Skin epidermis (tissue), 12 donors: ENCODE results near the gene OCA2.

Source experiments
- H3K27ac ChIP-seq, 21 experiments: fragments of 200-600 bp; sonication (generic) in 11 of 21; one replicate each; pipeline ENCODE4 v1.5.0; 2020; ENCODE audit warnings: mild to moderate bottlenecking in 3 of 21, inconsistent platforms in 2 of 21, moderate library complexity in 2 of 21
- H3K4me3 ChIP-seq, 7 experiments: fragments of 200-600 bp; sonication (generic) in 2 of 7; one replicate each; pipeline ENCODE4 v1.5.0; 2020; ENCODE audit warnings: inconsistent platforms in 2 of 7, mild to moderate bottlenecking in 2 of 7, moderate library complexity in 1 of 7

OCA2 gene

DNA sequence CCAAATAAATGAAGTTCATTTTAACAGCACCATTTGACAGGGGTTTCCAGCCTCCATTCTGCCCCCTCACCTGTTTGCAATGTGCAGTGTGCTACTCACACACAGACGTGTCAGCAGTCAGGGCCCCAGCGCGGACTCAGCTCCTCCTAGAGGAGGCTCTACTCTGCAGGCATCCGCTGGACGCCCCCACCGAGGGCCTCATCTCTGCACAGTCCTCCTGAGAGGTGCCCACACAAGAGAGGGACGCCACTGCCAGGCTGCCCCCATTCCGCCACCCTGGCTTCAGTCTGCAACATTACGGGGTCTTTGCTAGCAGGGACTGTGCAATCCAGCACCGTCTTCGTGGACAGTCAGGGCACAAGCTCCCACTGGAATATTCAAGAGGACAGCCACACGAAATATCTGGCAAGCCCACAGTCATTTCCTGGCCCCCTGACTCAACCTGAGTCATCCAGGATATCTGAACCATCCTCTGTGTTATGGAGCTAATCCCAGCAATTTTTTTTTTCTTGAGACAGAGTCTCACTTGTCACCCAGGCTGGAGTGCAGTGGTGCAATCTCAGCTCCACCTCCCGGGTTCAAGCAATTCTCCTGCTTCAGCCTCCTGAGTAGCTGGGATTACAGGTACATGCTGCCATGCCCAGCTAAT, 255.0 kb downstream of the OCA2 start:
- Histone ChIP-seq H3K4me3 (no peak overlapping the region), H3K27ac (no peak overlapping the region)

DNA sequence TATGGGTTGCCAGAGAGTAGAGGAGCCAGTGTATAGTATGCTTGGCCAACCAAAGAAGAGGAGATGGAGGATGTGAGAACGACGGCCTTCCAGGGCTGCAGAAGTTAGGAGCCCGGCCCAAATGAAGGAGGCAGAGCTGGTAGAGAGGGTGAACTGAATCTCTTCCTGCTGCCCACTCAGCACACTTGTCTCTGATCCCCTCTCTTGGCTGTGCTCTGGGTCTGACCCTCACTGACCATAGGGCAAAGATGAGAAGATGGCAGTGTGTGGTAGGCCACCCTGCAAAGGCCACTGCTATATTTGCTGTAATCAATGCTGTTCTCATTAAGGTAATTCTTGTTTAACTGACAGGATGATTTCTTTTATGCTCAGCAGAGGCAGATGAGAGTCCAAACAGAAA, 256.0 kb downstream of the OCA2 start:
- Histone ChIP-seq H3K4me3 (no peak overlapping the region), H3K27ac (no peak overlapping the region)

DNA sequence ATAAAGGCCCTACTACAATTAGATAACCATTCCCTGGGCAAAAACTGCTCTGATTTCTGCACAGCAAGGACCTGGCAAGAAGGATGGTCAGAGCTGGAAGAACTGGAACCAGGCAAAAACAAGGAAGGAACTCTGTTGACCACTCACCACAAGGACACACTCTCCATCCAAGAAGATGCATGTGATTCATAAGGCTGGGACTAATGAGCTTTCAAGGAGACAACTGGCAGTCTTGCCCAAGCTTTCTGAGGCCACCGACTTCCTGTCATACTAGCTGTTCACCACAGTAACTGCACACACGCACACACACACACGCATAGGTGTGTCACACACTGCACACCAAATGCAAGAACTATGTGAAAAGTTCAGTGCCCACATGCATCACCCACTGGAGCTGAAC, 256.6 kb downstream of the OCA2 start:
- H3K27ac ChIP-seq, result no peak overlapping the region

DNA sequence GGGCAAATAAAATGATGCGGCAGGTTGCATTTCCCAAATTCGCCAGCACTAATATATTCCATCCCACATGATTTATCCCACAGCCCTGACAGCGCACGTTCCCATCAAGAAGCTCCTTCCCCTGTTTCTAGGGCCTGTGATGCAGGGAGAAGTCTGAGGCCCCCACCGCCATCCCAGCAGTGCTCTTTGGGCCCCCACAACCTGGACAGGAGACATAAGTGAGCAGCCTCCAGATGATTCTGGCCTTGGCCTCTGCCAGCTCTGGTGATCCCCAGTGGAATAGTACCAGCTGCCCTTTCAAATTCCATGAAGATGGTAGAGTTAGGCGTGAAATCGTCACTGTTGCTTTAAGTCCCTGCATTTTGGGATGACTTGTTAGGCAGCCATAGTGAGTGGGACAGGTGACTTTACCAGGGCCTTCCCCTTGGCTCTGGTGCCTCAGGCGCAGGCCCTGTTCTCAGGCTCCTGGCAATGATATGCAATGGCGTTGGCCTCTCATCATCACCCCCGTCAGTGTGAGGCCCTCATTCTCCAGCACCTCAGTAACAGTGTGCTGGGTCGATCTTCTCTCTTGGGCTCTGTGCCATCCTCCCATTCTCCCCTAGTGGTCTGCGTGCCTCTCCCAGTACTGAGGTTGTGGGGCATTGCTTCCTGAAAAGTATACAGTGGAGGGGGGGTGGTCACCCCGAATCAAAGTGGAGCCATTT, 263.7 kb downstream of the OCA2 start:
- H3K4me3 ChIP-seq, result no peak overlapping the region
- no peak overlapping the region for H3K27ac ChIP-seq

More for the DNA sequence above, 256.6 kb downstream of the OCA2 start:
- no peak overlapping the region for H3K4me3 ChIP-seq

DNA sequence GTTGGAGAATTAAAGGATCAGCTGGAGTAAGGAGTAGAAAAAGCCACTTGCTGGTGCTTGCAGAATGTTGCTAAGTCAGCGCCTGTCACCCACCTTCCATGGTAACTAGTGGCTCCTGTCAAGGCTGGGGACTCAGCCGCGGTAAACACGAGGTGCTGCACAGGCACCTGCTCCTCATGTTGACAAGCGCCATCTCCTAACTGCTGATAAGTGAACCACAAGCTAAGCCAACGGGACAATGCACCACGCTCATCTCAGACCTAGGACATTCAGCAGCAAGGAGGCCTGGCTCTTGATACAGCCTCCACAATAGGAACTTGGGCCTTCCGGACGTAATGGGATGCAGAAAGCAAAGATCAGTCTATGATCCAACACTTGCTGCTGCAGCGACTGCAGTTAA, 264.4 kb downstream of the OCA2 start:
- H3K4me3 ChIP-seq, result no peak overlapping the region
- no peak overlapping the region for H3K27ac ChIP-seq

DNA sequence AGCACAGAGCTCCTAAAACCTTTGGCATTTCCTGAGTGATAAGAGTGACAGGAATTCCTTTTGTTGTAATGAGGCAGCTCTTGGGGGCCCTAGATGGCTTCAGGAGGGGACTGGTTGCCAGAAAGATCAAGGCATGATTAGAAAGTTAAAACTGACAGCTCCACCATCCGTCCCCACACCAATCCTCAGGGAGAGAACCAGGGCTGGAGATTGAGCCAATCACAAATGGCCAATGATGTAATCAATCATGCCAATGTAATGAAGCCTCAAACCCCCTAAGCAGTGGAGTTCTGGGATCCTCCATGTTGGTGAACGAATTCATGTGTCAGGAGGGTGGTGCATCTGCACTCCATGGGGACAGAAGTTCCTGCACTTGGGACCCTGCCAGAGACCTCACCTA, 265.1 kb downstream of the OCA2 start:
- no peak overlapping the region for H3K4me3 ChIP-seq
- H3K27ac ChIP-seq, result no peak overlapping the region

DNA sequence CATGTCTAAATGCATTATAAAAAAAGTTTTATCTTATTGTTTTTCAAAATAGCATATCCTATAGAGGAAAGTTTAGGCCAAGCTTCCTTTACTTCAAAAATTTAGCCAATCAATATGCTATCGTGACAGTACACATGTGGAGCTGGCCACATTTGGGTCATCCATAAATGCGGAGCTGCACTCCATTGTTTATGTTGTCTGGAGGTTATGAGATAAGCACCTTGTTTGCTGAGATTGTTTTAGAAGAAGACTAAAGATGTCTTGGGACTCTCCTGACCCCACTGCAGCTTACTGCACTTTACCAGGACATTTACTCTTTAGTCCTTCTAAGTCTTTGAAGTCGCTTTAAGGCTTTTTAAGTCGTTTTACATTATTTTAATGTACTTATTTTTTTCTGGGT, 265.9 kb downstream of the OCA2 start:
- Histone ChIP-seq H3K27ac (no peak overlapping the region), H3K4me3 (no peak overlapping the region)

DNA sequence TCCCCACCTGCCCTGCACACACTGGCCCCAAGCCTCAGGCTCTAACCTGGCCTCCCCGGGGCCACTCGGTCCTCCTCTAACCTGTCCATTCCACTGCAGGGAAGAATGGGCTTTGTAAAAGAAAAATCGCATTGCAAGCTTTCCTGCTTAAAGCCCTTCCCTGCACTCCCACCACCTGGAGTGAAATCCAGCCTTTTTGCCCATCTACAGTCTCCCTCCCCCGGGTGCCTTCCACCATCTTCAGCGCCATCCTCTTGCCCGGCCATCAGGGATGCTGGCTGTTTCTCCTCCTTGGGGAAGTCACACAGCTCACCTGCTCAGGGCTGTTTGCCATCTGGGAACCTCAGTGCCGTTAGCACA, 266.9 kb downstream of the OCA2 start:
- Histone ChIP-seq H3K4me3 (no peak overlapping the region), H3K27ac (no peak overlapping the region)

DNA sequence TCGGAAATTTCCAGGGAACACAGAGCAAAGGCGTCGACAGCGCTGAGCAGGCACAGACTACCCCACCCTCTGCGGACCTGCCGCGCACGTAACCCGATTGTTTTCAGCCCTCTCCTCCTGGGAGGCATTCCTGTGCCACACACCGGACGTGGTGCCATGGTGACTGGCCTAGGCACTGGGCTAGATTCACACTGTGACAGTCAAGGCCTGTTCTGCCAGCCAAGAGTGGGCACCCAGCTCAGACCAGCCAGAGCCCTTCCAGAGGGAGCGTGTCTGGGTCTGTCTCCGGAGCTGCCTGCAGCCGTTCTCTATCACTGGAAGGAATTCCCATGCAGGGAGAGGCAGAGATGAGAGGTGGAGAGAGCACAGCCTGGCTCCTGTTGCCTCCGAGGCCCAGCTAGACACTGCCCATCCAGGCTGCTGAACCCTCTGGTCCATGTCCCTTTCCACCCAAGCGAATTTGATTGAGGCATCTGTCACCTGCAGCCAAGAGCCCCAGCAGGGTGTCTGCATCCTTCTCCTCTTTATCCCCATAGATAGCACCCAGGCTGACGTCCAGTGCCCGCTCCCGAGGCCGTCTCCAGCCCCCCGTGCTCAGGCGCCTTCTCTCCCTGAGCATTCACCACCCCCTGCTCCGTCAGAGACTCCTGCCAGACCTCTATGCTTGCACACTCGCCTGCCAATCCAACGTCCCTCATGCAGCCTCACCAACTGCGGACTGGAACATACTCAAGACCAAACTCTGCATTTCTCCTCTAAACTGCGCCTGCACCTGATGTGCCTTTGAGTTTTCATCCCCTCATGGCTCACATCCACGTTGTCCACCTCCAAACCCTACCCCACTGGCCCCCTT, 267.5 kb downstream of the OCA2 start:
- Histone ChIP-seq H3K4me3 (no peak overlapping the region), H3K27ac (no peak overlapping the region)

DNA sequence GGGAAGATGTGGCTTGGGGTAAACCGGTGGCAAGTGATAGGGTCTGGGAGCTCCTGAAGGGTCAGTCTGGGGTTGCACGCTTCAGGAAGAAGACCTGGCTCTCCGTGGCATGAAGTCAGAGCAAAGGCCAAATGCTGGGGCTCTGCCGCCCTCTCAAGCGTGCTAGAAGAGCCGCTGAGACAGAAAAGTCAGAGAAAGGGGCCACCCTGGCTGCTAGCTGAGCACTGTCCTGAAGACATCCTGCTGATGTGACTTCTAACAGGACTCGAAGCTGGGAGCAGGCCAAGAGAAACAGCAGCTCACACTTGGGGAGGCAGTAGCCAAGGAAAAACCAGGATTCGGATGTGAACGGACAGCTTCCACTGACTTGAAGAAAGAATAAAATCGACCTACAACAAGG, 270.4 kb downstream of the OCA2 start:
- no peak overlapping the region for H3K27ac ChIP-seq

DNA sequence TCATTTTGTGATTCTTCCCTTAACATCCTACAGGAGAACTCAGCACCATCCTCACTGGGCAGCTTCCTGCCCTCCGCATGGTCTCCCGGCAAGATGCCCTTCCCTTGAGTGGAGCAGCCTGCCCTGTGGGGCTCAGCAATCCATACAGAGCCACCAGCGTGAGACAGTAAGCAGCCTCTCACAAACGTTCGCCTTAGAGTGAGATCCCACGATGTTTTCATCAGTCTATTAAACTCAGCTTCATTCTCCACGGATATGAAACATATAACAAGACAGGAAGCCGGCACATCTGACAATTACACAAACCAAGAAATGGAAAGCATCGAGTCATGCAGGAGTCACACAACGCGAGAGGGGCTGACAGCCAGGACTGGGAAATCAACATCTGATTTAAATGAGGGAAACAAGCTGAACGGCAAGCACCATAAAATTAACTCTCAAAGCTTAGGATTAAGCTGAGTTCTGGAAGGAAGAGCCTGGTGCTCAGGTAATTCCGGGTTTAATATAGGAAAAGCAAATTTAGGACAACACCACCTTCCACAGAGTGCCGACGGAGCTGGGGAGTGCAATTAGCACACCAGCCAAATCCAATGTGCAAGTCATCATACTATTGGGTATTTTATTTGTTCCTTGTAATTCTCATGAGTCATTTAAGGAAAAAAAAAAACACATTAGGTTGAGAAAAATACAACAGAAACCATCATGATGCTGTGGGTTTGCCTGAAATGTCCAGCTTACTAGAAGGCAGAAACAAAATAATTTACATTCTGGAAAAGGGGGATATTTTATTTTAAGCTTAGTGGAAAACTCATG, 272.0 kb downstream of the OCA2 start:
- Histone ChIP-seq H3K27ac (peak overlapping the region in 13 of 21 experiments; percentile 1 to 77 (median 25)), H3K4me3 (no peak overlapping the region)

More for the DNA sequence above, 270.4 kb downstream of the OCA2 start:
- H3K4me3 ChIP-seq, result no peak overlapping the region

DNA sequence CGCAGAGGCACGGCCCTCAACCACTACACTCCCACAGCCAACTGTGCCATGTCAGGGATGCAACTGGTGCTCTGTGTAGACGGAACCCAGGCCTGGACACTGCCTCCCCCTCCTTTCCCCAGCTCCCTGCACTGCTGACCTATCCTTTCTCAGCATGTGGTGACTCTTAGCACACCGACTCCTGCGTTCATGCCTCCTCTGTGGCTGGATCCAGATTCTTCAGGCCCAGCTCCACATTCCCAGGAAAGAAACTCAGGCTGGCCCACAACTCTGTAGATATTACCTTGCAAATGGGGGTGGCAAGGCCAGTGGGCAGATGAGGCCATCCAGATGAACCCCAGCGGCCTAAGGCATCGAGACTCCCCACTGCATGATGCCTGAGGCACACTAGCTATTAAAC, 272.7 kb downstream of the OCA2 start:
- peak overlapping the region in 8 of 21 experiments; percentile 6 to 77 (median 40) for H3K27ac ChIP-seq
- H3K4me3 ChIP-seq, result no peak overlapping the region

DNA sequence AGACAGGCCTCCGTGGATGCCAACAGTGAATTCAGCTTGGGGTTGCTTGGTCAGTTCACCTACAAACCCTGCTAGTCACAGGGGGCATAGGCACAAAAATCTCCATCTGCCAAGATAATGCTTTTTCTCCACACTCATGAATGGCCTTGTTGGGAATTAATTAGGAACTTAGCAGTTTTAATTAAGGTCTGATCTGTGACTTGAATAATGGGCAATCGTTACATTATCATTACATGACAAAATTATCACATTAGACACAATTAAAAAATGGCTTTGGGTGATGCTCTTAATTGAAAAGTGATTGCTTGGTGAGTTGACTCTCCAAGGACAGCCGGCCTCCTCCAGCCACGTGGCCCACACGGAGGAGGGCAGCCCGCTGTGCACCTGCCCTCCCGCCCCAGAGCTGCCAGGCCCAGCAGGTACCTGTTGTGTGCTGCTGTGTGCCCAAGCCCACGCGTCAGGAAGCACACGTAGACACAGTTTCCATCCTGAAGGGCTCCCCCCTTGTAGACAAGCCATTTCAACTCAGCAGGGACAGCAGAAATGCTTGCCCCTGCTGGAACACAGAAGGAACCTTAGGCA, 274.2 kb downstream of the OCA2 start:
- Histone ChIP-seq H3K27ac (no peak overlapping the region), H3K4me3 (no peak overlapping the region)

DNA sequence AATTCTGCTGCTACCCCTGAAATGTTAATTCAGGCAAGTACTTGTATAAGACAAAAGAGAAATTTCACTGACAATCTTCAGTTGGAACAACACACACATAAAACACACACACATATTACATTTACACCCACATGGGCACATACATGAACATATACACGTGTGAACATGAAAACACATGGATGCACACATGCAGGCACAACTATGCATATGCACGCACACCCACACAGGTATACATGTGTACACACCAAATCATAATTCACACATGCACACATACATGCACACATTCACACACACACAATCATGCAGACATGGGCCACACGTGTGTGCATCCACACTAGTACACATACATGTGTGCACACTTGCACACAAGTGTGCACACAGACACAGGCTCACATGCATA, 277.8 kb downstream of the OCA2 start:
- no peak overlapping the region for H3K4me3 ChIP-seq
- H3K27ac ChIP-seq, result no peak overlapping the region

DNA sequence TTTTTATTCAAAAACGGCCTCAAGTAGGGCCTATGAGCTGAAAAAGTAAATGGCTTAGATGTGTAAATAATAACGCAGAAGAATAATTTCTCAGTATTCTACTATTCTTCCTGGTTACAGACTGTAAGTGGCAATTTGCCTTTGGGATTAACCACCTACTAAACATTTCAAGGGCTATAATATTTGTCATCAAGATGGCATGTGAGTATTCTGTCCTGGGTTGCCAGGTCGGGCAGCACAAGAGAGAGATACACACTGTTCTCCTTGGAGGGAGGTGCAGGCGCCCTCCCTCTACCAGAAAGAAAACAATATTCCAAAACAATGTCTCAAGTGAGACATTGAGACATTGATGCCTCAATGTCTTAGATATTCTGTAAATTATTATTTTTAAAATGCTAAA, 278.4 kb downstream of the OCA2 start:
- H3K4me3 ChIP-seq, result no peak overlapping the region
- H3K27ac ChIP-seq, result no peak overlapping the region

DNA sequence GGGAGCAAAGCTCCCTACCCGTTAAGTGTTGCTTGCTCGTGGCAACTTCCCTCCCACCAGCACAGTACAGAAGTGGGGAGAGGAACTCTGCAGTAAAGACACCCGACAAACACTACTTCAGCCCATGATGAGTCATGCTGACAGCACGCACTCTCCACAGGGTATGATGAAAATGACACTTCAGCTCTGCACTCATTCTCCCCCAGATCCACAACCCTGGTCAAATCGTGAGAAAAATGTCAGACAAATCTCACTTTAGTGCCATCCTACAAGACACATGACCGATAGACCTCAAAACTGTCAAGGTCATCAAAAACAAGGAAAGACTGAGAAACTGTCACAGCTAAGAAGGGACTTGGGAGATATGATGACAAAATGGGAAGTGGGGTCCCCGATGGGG, 278.9 kb downstream of the OCA2 start:
- Histone ChIP-seq H3K27ac (no peak overlapping the region), H3K4me3 (no peak overlapping the region)

DNA sequence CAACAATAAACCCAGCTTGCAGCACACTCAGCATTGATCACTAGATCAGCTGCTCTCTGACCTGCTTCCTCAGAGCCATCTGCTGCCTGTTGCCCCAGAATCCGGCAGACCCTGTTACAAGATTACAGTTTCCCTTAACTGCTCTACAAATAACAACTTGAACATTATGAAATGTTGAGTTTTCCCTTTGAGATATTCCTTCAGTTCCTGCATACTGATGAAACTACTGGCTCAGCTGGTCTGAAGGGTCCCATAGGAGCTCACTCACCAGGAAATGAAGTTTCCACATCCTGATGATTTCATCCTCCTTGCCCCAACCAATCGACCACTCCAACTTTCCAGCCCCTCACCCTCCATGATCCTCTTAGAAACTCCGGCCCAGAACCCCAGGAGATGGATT, 281.9 kb downstream of the OCA2 start:
- H3K27ac ChIP-seq, result no peak overlapping the region
- H3K4me3 ChIP-seq, result no peak overlapping the region

DNA sequence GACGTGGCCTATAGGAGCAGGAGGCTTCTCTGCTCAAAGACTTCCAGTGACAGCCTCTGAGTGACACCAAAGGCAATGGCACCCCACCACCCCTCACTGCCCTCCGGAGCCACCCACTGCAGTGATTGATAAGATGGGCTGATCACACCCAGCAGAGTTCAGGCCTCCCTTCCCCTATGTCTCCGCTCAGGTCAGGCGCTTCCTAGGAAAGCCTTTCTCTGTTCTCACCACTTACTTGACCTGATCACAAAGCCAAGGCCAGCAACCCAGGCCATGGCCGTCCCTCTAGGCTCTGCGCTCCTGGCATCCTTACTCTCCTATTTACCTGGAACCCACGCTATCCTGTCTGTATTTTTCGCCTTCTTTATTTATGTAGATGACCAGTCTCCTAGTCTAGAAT, 282.3 kb downstream of the OCA2 start:
- no peak overlapping the region for H3K4me3 ChIP-seq
- H3K27ac ChIP-seq, result no peak overlapping the region

DNA sequence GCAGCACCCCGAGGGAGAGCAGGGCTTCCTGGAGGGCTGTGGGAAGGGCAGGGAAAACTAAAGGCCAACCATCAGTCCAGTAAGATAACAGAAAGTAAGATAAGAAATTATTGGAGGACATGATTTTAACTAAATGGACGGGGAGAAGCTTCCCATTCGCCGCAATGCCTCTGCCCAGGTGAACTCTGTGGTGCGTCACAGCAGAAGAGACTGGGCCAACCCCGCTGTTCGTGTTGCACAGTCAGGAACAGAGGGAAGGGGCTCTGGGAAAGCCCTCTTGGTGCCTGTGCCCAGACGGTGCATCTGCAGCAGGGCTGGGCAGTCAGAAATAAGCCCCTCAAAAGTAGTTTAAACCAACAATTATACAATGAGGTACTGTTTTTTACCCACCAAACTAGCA, 284.1 kb downstream of the OCA2 start:
- Histone ChIP-seq H3K4me3 (no peak overlapping the region), H3K27ac (no peak overlapping the region)

DNA sequence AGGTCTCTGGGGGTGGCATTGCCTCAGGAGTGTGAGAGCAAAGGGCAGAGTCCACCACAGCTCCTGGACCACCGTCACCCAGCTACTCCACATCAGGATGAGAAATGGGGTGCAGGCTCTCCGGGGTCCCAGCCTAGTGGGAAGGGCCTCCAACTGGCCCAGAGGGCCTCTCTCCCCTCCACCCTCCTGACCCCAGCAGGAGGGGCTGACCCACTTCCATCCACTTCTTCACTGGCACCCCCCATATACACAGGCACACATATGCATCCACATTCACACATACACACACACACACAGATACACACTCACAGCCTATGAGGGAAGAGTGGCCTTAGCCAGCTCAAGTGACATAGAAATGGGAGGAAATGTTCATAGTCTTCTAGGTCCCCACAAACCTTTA, 286.0 kb downstream of the OCA2 start:
- Histone ChIP-seq H3K27ac (no peak overlapping the region), H3K4me3 (no peak overlapping the region)
